HCT116 (cell line): Measurements from ENCODE around the gene NFATC3. TPM values are rescaled to one million over a fixed set of nuclear protein-coding genes. Genes with fewer than 3 reads are reported as not detected.

Source experiments
- ATAC-seq: fragments of 200-7000 bp; cut with Tn5 transposase; 2 replicates; pipeline ENCODE4 v1.9.1; 2020; ENCODE audit warnings: mild to moderate bottlenecking, moderate library complexity
- BruUV-seq: library from RNA; stranded (reverse); fragments of 400-500 nt; replicated peaks from 2 replicates; lab custom pipeline; 2021; lab: Mats Ljungman, UMichigan
- CTCF ChIA-PET: fragments of 300-600 bp; sonication (Branson Sonifier 250); formaldehyde crosslinking; loops from one replicate; lab custom pipeline; 2021; ENCODE audit warnings: antibody characterized with exemption; lab: Charles Lee
- POLR2A ChIA-PET: fragments of 300-600, 350-600 bp; sonication (Branson Sonifier 250); formaldehyde crosslinking; loops from one replicate; lab custom pipeline; 2021; ENCODE audit warnings: antibody characterized with exemption; lab: Charles Lee
- RAD21 ChIA-PET, 2 experiments: fragments of 300-600 bp; sonication (Branson Sonifier 250); formaldehyde crosslinking; loops; one replicate each; lab custom pipeline; 2023; ENCODE audit warnings: low total read pairs in 2 of 2; ENCODE audit not compliant: uncharacterized antibody in 2 of 2, unreplicated experiment in 2 of 2, low non-redundant PET in 1 of 2; lab: Charles Lee
- DNase-seq: peaks from one replicate; pipeline ENCODE4 v3.0.0-alpha.2; 2010; ENCODE audit warnings: low read depth, low spot score
- H2AFZ ChIP-seq: fragments of 200-600 bp; shearing (Covaris generic), sonication (generic); 2 replicates; pipeline ENCODE4 v1.6.1; 2017; ENCODE audit warnings: low read depth, mixed run types, mixed read lengths, antibody characterized with exemption, low read length; ENCODE audit not compliant: poor library complexity, severe bottlenecking
- H3K27ac ChIP-seq: 2 replicates; pipeline ENCODE4 v1.5.1; 2012; ENCODE audit warnings: low read depth, low read length
- H3K27me3 ChIP-seq: fragments of 200-600 bp; sonication (generic); 2 replicates; pipeline ENCODE4 v1.6.1; 2016; ENCODE audit warnings: mixed run types, low read length, mixed read lengths; ENCODE audit not compliant: insufficient read depth
- H3K36me3 ChIP-seq, 2 experiments: fragments of 200-500 bp in 1 of 2; fragments of 200-600 bp in 1 of 2; sonication (Bioruptor generic) in 1 of 2; sonication (generic) in 1 of 2; 2 replicates each; pipeline versions ENCODE4 v1.5.1 to v1.6.1; 2014 to 2016; ENCODE audit warnings: low read length in 2 of 2, inconsistent platforms in 1 of 2, mixed read lengths in 1 of 2, mixed run types in 1 of 2; ENCODE audit not compliant: insufficient read depth in 2 of 2, control insufficient read depth in 1 of 2
- H3K4me1 ChIP-seq, 2 experiments: fragments of 200-600 bp in 1 of 2; sonication (generic) in 1 of 2; 2 replicates each; pipeline versions ENCODE4 v1.5.1 to v1.6.1; 2012 to 2017; ENCODE audit warnings: low read length in 2 of 2, inconsistent platforms in 1 of 2, mild to moderate bottlenecking in 1 of 2, mixed read lengths in 1 of 2, mixed run types in 1 of 2, moderate library complexity in 1 of 2; ENCODE audit not compliant: insufficient read depth in 2 of 2, control insufficient read depth in 1 of 2
- H3K4me2 ChIP-seq: fragments of 200-600 bp; sonication (generic); 2 replicates; pipeline ENCODE4 v1.6.1; 2017; ENCODE audit warnings: mixed run types, low read length, mixed read lengths
- H3K4me3 ChIP-seq, 2 experiments: fragments of 200-600 bp in 1 of 2; sonication (generic) in 1 of 2; replicated peaks in 1 of 2; 2 replicates each; pipeline ENCODE4 v1.5.1; 2011 to 2016; ENCODE audit warnings: low read length in 2 of 2, control low read depth in 1 of 2, low read depth in 1 of 2, mild to moderate bottlenecking in 1 of 2, mixed read lengths in 1 of 2, mixed run types in 1 of 2
- H3K79me2 ChIP-seq: fragments of 200-600 bp; sonication (generic); 2 replicates; pipeline ENCODE4 v1.6.1; 2017; ENCODE audit warnings: mild to moderate bottlenecking, mixed run types, low read length, moderate library complexity, mixed read lengths; ENCODE audit not compliant: insufficient read depth
- H3K9ac ChIP-seq: fragments of 200-600 bp; sonication (generic); 2 replicates; pipeline ENCODE4 v1.6.1; 2016; ENCODE audit warnings: low read length, mixed read lengths
- H3K9me2 ChIP-seq: fragments of 200-600 bp; sonication (generic), shearing (Covaris generic); 2 replicates; pipeline ENCODE4 v1.6.1; 2017; ENCODE audit warnings: mixed run types, mild to moderate bottlenecking, moderate library complexity; ENCODE audit not compliant: insufficient read depth
- H3K9me3 ChIP-seq, 2 experiments: fragments of 200-500 bp in 1 of 2; fragments of 200-600 bp in 1 of 2; sonication (Bioruptor generic) in 1 of 2; sonication (generic) in 1 of 2; 2 replicates each; pipeline ENCODE4 v1.6.1; 2014 to 2017; ENCODE audit warnings: low read length in 2 of 2, mixed read lengths in 2 of 2, inconsistent platforms in 1 of 2, low read depth in 1 of 2, mild to moderate bottlenecking in 1 of 2, mixed run types in 1 of 2, moderate library complexity in 1 of 2; ENCODE audit not compliant: control insufficient read depth in 1 of 2, insufficient read depth in 1 of 2
- H4K20me1 ChIP-seq: fragments of 200-600 bp; sonication (generic), shearing (Covaris generic); 2 replicates; pipeline ENCODE4 v1.6.1; 2017; ENCODE audit warnings: mixed run types, mild to moderate bottlenecking, moderate library complexity; ENCODE audit not compliant: insufficient read depth
- CBX3 ChIP-seq: IDR thresholded peaks from 2 replicates; pipeline ENCODE4 v1.6.1; 2012; ENCODE audit warnings: low read depth
- CEBPB ChIP-seq: IDR thresholded peaks from 2 replicates; pipeline ENCODE4 v1.6.1; 2012; ENCODE audit warnings: low read depth
- ELF1 ChIP-seq: IDR thresholded peaks from 2 replicates; pipeline ENCODE4 v1.6.1; 2012; ENCODE audit warnings: low read depth, borderline replicate concordance
- EZH2 ChIP-seq: fragments of 200-600 bp; sonication (generic); IDR thresholded peaks from 2 replicates; pipeline ENCODE4 v1.6.1; 2017; ENCODE audit warnings: antibody characterized with exemption, mixed run types
- EZH2phosphoT487 ChIP-seq: fragments of 200-600 bp; IDR thresholded peaks from 2 replicates; pipeline ENCODE4 v1.6.1; 2018; ENCODE audit warnings: antibody characterized with exemption, borderline replicate concordance
- JUND ChIP-seq: IDR thresholded peaks from 2 replicates; pipeline ENCODE4 v1.6.1; 2012
- POLR2A ChIP-seq: IDR thresholded peaks from 2 replicates; pipeline ENCODE4 v1.7.0; 2011; ENCODE audit warnings: borderline replicate concordance; ENCODE audit not compliant: insufficient read depth, insufficient read length; ENCODE audit errors: extremely low read depth
- RAD21 ChIP-seq: IDR thresholded peaks from 2 replicates; pipeline ENCODE4 v1.6.1; 2012; ENCODE audit warnings: low read depth, mild to moderate bottlenecking
- SIN3A ChIP-seq: IDR thresholded peaks from 2 replicates; pipeline ENCODE4 v1.6.1; 2012; ENCODE audit warnings: low read depth
- SP1 ChIP-seq: IDR thresholded peaks from 2 replicates; pipeline ENCODE4 v1.6.1; 2012; ENCODE audit warnings: low read depth
- SRF ChIP-seq: IDR thresholded peaks from 2 replicates; pipeline ENCODE4 v1.6.1; 2012; ENCODE audit warnings: low read depth
- TCF7L2 ChIP-seq: IDR thresholded peaks from 2 replicates; pipeline ENCODE4 v1.7.0; 2011; ENCODE audit warnings: borderline replicate concordance, inconsistent platforms; ENCODE audit not compliant: insufficient read depth, insufficient read length; ENCODE audit errors: extremely low read depth
- intact Hi-C: fragments of 100-400 bp; cut with micrococcal nuclease; formaldehyde crosslinking; loops from 2 replicates; pipeline ENCODE4 v1.10.0; 2022
- total RNA-seq: library from RNA; stranded (reverse); gene quantifications from one replicate; pipeline ENCODE4 v1.2.1, GENCODE V29; 2021; ENCODE audit not compliant: unreplicated experiment
- TF ChIP-seq, protein P1 (sequence below): IDR thresholded peaks from 2 replicates; pipeline ENCODE4 v1.6.1; 2012
- TF ChIP-seq, protein P2 (sequence below): IDR thresholded peaks from 2 replicates; pipeline ENCODE4 v1.6.1; 2011; ENCODE audit warnings: mild to moderate bottlenecking, low read length, moderate library complexity; ENCODE audit not compliant: insufficient replicate concordance; ENCODE audit errors: extremely low read depth

NFATC3 gene
- total RNA-seq, 1 experiment from 2014 or later: 25.6 TPM

DNA sequence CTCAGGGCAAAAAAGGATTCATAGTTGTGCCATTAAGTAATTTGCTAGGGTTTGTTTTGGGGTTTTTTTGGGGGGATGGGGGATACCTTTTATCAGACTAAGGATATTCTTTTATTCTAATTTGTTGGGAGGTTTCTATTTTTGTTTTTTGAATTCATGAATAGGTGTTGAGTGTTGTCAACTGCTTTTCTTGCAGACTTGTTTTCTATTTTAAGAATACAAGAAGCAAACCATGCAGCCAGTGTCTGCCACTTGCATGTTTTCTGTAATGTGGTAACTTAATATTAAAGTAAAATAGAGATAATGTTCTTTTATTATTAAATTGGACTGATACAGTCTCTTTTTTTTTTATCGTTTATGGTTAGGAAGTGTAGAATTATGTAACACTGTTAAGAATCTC, 49.5 kb downstream of the NFATC3 start:
- ATAC-seq (no peak), DNase-seq (no peak)
- H3K9ac ChIP-seq: no peak overlapping the region
- H3K36me3 ChIP-seq: no peaks in the 10 kb centered on the region
- H3K27me3 ChIP-seq: no peaks in the 10 kb centered on the region
- RAD21 ChIA-PET: no interaction called here
- CTCF ChIA-PET: no interaction called here
- H4K20me1 ChIP-seq: no peaks in the 10 kb centered on the region
- no peaks in the 10 kb centered on the region for H3K9me2 ChIP-seq
- H3K9me3 ChIP-seq: no peaks in the 10 kb centered on the region
- no peak overlapping the region for H3K27ac ChIP-seq
- intact Hi-C loops: no loop called here
- POLR2A ChIA-PET: no interaction called here
- H3K79me2 ChIP-seq: no peaks in the 10 kb centered on the region
- TF ChIP-seq ELF1 (no peak), POLR2A (no peak), JUND (no peak), EZH2phosphoT487 (no peak), CEBPB (no peak), TCF7L2 (no peak), RAD21 (no peak), SIN3A (no peak), CBX3 (no peak), SP1 (no peak), SRF (no peak), EZH2 (no peak)
- TF ChIP-seq, protein P1, sequence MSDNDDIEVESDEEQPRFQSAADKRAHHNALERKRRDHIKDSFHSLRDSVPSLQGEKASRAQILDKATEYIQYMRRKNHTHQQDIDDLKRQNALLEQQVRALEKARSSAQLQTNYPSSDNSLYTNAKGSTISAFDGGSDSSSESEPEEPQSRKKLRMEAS: no peak
- TF ChIP-seq, protein P2, sequence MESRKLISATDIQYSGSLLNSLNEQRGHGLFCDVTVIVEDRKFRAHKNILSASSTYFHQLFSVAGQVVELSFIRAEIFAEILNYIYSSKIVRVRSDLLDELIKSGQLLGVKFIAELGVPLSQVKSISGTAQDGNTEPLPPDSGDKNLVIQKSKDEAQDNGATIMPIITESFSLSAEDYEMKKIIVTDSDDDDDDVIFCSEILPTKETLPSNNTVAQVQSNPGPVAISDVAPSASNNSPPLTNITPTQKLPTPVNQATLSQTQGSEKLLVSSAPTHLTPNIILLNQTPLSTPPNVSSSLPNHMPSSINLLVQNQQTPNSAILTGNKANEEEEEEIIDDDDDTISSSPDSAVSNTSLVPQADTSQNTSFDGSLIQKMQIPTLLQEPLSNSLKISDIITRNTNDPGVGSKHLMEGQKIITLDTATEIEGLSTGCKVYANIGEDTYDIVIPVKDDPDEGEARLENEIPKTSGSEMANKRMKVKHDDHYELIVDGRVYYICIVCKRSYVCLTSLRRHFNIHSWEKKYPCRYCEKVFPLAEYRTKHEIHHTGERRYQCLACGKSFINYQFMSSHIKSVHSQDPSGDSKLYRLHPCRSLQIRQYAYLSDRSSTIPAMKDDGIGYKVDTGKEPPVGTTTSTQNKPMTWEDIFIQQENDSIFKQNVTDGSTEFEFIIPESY: no peak
- H3K4me3 ChIP-seq: no peak overlapping the region
- H3K4me2 ChIP-seq: no peak overlapping the region
- H3K4me1 ChIP-seq: peaks cover 7 to 10% of the 10 kb centered on the region in 2 experiments; a peak in 2 of 4 replicates
- H2AFZ ChIP-seq: no peak overlapping the region
- no TSS peak for BruUV-seq
